ENCODE data around the gene CERCAM. TPM values are rescaled to one million over a fixed set of nuclear protein-coding genes. Genes with fewer than 3 reads are reported as not detected.

CERCAM gene
- total and polyA plus RNA-seq, 2 of the 13 experiments (the other 11 are each of a cell fraction or from before 2014, with no cell fraction given), result 9.0 to 17.1 TPM

- TF ChIP-seq ASH2L (IDR thresholded peaks at IDR 0.05; ENCODE audit: insufficient read length, low read depth, low read length) (no peak), SRF (IDR thresholded peaks at IDR 0.05; ENCODE audit: low read depth, low read length) (no peak), ZBTB14 (CRISPR knock-in tag; IDR thresholded peaks at IDR 0.05) (no peak), ZNF318 (CRISPR knock-in tag; IDR thresholded peaks at IDR 0.05) (no peak), PRPF4 (IDR thresholded peaks at IDR 0.05; ENCODE audit: low read depth, low read length, poor library complexity, severe bottlenecking) (no peak), ZBTB38 (CRISPR knock-in tag; IDR thresholded peaks at IDR 0.05) (0 out of 2 replicates have a peak, but pooled peaks have one; percentile 31), JDP2 (CRISPR knock-in tag; IDR thresholded peaks at IDR 0.05; ENCODE audit: borderline replicate concordance) (no peak), PCBP1 (IDR thresholded peaks at IDR 0.05; ENCODE audit: borderline replicate concordance, low read depth, low read length) (no peak), TBP (CRISPR knock-in tag; IDR thresholded peaks at IDR 0.05) (no peak), CENPX (CRISPR knock-in tag; IDR thresholded peaks at IDR 0.05) (no peak), ZNF598 (CRISPR knock-in tag; IDR thresholded peaks at IDR 0.05; ENCODE audit: borderline replicate concordance) (no peak), NONO (IDR thresholded peaks at IDR 0.05) (no peak), NONO (CRISPR knock-in tag; conservative IDR thresholded peaks at IDR 0.05) (peak; percentile 52; the same call in 1 of the 2 replicates), ZFP36L2 (CRISPR knock-in tag; IDR thresholded peaks at IDR 0.05) (no peak), CEBPB (IDR thresholded peaks at IDR 0.05; ENCODE audit: borderline replicate concordance, low read depth, low read length) (no peak), ZNF503 (CRISPR knock-in tag; IDR thresholded peaks at IDR 0.05) (0 out of 2 replicates have a peak, but pooled peaks have one; percentile 35), MTERF4 (CRISPR knock-in tag; IDR thresholded peaks at IDR 0.05) (no peak), POLR2A (IDR thresholded peaks at IDR 0.05; ENCODE audit: insufficient read depth in 1 of 2, low read depth in 2 of 2, low read length in 2 of 2) (no peak), PAF1 (CRISPR knock-in tag; IDR thresholded peaks at IDR 0.05) (no peak)
These were observed 502 bp upstream of the CERCAM start (continued) for GRCh38 chr9:128420060-128420650.

Measured in HepG2 (cell line).